ENCODE measurements around the gene IL37.

- TF ChIP-seq EZH2 (IDR thresholded peaks at IDR 0.05; ENCODE audit: low read length, unreplicated experiment) (no peak), CTCF (conservative IDR thresholded peaks at IDR 0.05; ENCODE audit: low read depth, low read length) (no peak)
Measured at GRCh38 chr2:112904883-112905282, 6.1 kb upstream of the IL37 start.

All from PC-3 (cell line).